HCT116 (cell line): ENCODE data around the gene BATF3.

ENCODE experiments used
- ELF1 ChIP-seq: IDR thresholded peaks from 2 replicates; pipeline ENCODE4 v1.6.1; 2012; ENCODE audit warnings: low read depth, borderline replicate concordance
- EZH2 ChIP-seq: fragments of 200-600 bp; sonication (generic); IDR thresholded peaks from 2 replicates; pipeline ENCODE4 v1.6.1; 2017; ENCODE audit warnings: antibody characterized with exemption, mixed run types
- EZH2phosphoT487 ChIP-seq: fragments of 200-600 bp; IDR thresholded peaks from 2 replicates; pipeline ENCODE4 v1.6.1; 2018; ENCODE audit warnings: antibody characterized with exemption, borderline replicate concordance
- JUND ChIP-seq: IDR thresholded peaks from 2 replicates; pipeline ENCODE4 v1.6.1; 2012
- POLR2A ChIP-seq: IDR thresholded peaks from 2 replicates; pipeline ENCODE4 v1.7.0; 2011; ENCODE audit warnings: borderline replicate concordance; ENCODE audit not compliant: insufficient read depth, insufficient read length; ENCODE audit errors: extremely low read depth
- POLR2AphosphoS5 ChIP-seq: IDR thresholded peaks from 2 replicates; pipeline ENCODE4 v1.6.1; 2011; ENCODE audit warnings: mild to moderate bottlenecking, low read depth, low read length, moderate library complexity
- RAD21 ChIP-seq: IDR thresholded peaks from 2 replicates; pipeline ENCODE4 v1.6.1; 2012; ENCODE audit warnings: low read depth, mild to moderate bottlenecking
- SP1 ChIP-seq: IDR thresholded peaks from 2 replicates; pipeline ENCODE4 v1.6.1; 2012; ENCODE audit warnings: low read depth
- YY1 ChIP-seq: IDR thresholded peaks from 2 replicates; pipeline ENCODE4 v1.6.1; 2011; ENCODE audit warnings: low read length, low read depth, moderate library complexity, mild to moderate bottlenecking; ENCODE audit not compliant: insufficient replicate concordance; ENCODE audit errors: extremely low read depth
- ZNF274 ChIP-seq: fragments of 200-500 bp; sonication (Bioruptor generic); IDR thresholded peaks from 2 replicates; pipeline ENCODE4 v1.6.1; 2014; ENCODE audit warnings: mild to moderate bottlenecking, low read depth, low read length, inconsistent platforms
- TF ChIP-seq, protein P1 (sequence below): IDR thresholded peaks from 2 replicates; pipeline ENCODE4 v1.6.1; 2012
- TF ChIP-seq, protein P2 (sequence below), 3 experiments: fragments of 200-600 bp in 1 of 3; sonication (generic) in 1 of 3; IDR thresholded peaks in 2 of 3; conservative IDR thresholded peaks in 1 of 3; 2 replicates each; pipeline ENCODE4 v1.5.1; 2012 to 2017; ENCODE audit warnings: low read depth in 2 of 3, low read length in 2 of 3, antibody characterized with exemption in 1 of 3, borderline replicate concordance in 1 of 3, control low read depth in 1 of 3, mild to moderate bottlenecking in 1 of 3, mixed read lengths in 1 of 3, mixed run types in 1 of 3, moderate library complexity in 1 of 3; ENCODE audit not compliant: insufficient read depth in 1 of 3
- TF ChIP-seq, protein P3 (sequence below): IDR thresholded peaks from 2 replicates; pipeline ENCODE4 v1.6.1; 2012

DNA sequence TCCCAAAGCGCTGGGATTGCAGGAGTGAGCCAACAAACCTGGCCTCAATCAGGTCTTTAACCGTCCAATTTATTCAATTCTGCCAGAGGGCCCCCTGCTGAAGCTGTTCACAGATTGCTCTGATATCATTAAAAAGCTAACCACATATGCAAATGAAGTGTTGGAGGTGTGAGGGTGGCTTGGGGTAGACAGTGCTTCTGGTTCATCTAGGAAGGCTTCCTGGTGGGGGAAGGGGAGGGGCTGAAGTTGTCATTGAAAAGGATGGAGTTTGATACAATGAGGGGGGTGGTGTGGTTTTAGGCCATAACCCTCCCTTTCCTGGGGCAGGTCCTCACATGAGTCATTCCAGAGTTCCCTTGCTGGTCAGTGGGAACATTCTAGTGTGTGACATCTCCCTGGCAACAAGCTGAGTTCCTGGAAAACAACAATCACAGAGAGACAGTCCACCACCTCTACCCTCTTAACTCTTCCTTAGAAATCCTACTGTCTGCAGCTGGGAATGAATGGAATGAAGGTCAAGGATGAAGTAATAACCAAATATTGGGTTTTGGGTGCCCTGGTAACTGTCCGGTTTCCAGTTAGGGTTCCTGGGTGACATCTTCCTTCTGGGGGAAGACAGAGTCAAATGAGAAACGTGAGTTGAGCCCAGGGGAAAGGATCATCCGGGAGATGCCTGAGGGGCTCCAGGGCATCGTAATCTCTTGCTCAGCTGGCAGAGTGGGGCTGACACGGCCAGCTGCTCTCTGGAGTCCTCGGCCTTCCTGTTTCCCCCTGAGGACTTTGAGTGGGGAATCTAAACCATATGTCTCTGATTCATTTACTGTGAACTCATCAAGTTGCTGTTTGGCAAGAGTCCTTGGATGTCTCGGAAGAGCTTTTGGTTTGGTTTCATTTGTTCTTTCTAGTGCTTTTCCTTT, 32.2 kb downstream of the BATF3 start:
- TF ChIP-seq POLR2A (no peak), ZNF274 (no peak), YY1 (no peak), EZH2phosphoT487 (no peak), SP1 (no peak), JUND (0 out of 2 replicates have a peak, but pooled peaks have one; percentile 10), ELF1 (no peak), EZH2 (no peak), POLR2AphosphoS5 (no peak), RAD21 (no peak)
- TF ChIP-seq, protein P1, sequence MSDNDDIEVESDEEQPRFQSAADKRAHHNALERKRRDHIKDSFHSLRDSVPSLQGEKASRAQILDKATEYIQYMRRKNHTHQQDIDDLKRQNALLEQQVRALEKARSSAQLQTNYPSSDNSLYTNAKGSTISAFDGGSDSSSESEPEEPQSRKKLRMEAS, result no peak
- TF ChIP-seq, protein P2, sequence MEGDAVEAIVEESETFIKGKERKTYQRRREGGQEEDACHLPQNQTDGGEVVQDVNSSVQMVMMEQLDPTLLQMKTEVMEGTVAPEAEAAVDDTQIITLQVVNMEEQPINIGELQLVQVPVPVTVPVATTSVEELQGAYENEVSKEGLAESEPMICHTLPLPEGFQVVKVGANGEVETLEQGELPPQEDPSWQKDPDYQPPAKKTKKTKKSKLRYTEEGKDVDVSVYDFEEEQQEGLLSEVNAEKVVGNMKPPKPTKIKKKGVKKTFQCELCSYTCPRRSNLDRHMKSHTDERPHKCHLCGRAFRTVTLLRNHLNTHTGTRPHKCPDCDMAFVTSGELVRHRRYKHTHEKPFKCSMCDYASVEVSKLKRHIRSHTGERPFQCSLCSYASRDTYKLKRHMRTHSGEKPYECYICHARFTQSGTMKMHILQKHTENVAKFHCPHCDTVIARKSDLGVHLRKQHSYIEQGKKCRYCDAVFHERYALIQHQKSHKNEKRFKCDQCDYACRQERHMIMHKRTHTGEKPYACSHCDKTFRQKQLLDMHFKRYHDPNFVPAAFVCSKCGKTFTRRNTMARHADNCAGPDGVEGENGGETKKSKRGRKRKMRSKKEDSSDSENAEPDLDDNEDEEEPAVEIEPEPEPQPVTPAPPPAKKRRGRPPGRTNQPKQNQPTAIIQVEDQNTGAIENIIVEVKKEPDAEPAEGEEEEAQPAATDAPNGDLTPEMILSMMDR (IDR thresholded peaks at IDR 0.05 in 2 of 3, conservative IDR thresholded peaks at IDR 0.05 in 1 of 3; ENCODE audit: borderline replicate concordance in 1 of 3, insufficient read depth in 1 of 3, low read depth in 2 of 3, low read length in 2 of 3), result no peak
- TF ChIP-seq, protein P3, sequence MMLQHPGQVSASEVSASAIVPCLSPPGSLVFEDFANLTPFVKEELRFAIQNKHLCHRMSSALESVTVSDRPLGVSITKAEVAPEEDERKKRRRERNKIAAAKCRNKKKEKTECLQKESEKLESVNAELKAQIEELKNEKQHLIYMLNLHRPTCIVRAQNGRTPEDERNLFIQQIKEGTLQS, result no peak
